ENCODE results near the gene AICDA.

The AICDA gene

GRCh38 chr12:8556531-8557097, 56.0 kb downstream of the AICDA start:
- TF ChIP-seq, protein P1, sequence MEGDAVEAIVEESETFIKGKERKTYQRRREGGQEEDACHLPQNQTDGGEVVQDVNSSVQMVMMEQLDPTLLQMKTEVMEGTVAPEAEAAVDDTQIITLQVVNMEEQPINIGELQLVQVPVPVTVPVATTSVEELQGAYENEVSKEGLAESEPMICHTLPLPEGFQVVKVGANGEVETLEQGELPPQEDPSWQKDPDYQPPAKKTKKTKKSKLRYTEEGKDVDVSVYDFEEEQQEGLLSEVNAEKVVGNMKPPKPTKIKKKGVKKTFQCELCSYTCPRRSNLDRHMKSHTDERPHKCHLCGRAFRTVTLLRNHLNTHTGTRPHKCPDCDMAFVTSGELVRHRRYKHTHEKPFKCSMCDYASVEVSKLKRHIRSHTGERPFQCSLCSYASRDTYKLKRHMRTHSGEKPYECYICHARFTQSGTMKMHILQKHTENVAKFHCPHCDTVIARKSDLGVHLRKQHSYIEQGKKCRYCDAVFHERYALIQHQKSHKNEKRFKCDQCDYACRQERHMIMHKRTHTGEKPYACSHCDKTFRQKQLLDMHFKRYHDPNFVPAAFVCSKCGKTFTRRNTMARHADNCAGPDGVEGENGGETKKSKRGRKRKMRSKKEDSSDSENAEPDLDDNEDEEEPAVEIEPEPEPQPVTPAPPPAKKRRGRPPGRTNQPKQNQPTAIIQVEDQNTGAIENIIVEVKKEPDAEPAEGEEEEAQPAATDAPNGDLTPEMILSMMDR (IDR thresholded peaks at IDR 0.05), result no peak
- DNase-seq (ENCODE audit: low spot score), result no peak
- H3K4me3 ChIP-seq, result no peak overlapping the region
- no peak overlapping the region for H3K27ac ChIP-seq

GRCh38 chr12:8554451-8555195, 58.0 kb downstream of the AICDA start:
- DNase-seq (ENCODE audit: low spot score), result no peak

DNA sequence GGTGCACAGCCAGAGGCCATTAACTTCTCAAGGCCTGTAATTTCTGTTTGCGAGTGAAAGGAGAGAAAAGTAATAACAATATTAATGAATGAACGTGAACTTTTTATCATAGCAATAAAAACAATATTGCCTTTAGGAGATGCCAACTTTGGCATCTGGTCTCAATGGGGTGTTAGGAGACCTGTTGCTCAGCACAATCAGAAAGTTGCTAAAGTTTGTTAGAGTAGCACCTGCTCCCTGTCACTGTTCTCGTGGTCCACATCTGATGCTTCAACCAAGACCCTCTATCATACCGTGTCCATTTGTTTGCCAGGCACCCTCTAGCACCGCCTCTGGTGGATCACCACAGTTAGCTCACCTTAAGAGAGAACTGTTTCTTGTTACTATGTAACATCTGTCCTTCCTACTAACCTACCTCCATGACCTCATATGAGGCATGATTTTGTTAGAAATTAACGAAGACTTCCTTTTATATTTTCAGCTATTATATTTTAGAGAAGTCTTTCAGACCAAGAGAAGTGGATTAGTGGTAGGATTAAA, 59.5 kb downstream of the AICDA start:
- no peak overlapping the region for H3K27ac ChIP-seq
- H3K4me3 ChIP-seq, result no peak overlapping the region
- no peak for DNase-seq (ENCODE audit: low spot score)
- TF ChIP-seq, protein P1 (IDR thresholded peaks at IDR 0.05), result no peak

More at GRCh38 chr12:8554451-8555195, 58.0 kb downstream of the AICDA start:
- no peak overlapping the region for H3K27ac ChIP-seq
- no peak overlapping the region for H3K4me3 ChIP-seq
- TF ChIP-seq, protein P1 (IDR thresholded peaks at IDR 0.05), result no peak

Measured in coronary artery (tissue), 2 donors.